ENCODE results near the gene NRAP.

NRAP gene

DNA sequence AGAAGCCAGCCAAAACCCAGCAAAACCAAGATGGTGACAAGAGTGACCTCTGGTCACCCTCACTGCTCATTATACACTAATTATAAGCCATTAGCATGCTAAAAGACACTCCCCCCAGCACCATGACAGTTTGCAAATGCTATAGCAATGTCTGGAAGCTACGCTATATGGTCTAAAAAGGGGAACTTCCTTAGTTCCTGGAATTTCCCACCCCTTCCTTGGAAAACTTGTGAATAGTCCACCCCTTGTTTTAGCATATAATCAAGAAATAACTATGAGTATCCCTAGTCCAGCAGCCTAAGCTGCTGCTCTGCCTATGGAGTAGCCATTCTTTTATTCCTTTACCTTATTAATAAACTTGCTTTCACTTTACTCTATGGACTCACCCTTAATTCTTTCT, 31.9 kb upstream of the NRAP start:
- DNase-seq (ENCODE audit: low read depth), result no peak
- TF ChIP-seq, protein P1, sequence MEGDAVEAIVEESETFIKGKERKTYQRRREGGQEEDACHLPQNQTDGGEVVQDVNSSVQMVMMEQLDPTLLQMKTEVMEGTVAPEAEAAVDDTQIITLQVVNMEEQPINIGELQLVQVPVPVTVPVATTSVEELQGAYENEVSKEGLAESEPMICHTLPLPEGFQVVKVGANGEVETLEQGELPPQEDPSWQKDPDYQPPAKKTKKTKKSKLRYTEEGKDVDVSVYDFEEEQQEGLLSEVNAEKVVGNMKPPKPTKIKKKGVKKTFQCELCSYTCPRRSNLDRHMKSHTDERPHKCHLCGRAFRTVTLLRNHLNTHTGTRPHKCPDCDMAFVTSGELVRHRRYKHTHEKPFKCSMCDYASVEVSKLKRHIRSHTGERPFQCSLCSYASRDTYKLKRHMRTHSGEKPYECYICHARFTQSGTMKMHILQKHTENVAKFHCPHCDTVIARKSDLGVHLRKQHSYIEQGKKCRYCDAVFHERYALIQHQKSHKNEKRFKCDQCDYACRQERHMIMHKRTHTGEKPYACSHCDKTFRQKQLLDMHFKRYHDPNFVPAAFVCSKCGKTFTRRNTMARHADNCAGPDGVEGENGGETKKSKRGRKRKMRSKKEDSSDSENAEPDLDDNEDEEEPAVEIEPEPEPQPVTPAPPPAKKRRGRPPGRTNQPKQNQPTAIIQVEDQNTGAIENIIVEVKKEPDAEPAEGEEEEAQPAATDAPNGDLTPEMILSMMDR (IDR thresholded peaks at IDR 0.05; ENCODE audit: low read length, missing control alignments), result no peak
- no peak overlapping the region for H3K4me3 ChIP-seq (replicated peaks; ENCODE audit: low read depth, low read length)

DNA sequence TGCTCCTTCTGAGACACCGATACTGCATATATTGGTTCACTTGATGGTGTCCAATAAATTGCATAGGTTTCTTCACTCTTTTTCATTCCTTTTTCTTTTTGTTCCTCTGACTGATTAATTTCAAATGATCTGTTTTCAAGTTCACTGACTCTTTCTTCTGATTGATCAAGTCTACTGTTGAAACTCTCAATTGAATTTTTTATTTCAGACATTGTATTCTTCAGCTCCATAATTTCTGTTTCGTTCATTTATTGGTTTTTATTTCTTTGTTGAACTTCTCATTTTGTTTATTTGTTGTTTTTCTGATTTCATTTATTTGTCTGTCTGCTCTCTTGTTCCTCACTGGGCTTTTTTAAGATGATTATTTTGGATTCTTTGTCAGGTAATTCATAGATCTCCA, 29.5 kb upstream of the NRAP start:
- no peak overlapping the region for H3K4me3 ChIP-seq (replicated peaks; ENCODE audit: low read depth, low read length)
- TF ChIP-seq, protein P1 (IDR thresholded peaks at IDR 0.05; ENCODE audit: low read length, missing control alignments), result no peak
- DNase-seq (ENCODE audit: low read depth), result no peak

DNA sequence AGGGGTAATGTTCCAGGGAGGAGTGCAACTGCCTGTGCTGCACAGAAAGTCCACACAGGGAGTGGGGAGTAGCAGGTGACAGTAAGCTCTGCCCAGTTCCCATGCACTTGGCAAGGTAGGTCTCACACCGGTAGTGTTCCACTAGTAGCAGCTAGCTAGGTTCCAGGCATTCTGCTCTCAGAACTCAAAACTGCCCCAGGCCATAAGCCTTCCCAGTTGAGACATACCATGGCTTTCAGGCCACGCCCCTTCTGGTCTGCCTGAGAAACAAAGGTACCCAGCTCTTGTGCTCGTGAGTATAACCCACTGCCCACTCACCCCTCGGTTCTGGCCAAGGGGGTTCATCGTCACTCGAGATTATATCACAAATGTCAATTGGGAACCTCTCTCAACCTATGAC, 28.4 kb upstream of the NRAP start:
- H3K4me3 ChIP-seq (replicated peaks; ENCODE audit: low read depth, low read length), result no peak overlapping the region
- DNase-seq (ENCODE audit: low read depth), result no peak
- TF ChIP-seq, protein P1 (IDR thresholded peaks at IDR 0.05; ENCODE audit: low read length, missing control alignments), result no peak

DNA sequence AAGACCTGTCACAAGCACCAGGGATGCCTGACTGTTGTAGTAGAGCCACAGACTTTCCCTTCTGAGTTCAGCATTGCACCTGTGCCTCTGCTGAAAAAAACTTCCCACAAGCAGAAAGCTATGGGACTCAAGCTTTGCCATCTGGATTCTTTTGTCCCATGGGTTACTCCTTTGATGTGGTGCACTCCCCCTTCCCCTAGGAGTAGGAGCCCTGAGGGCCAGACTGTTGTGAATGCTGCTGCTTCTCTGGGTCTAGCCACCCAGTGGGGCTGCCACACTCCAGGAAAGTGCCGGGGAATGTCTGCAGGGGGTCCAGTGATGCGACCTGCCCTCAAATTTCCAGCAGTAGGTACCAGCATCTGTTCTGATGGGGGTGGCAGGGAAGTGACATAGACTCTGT, 27.5 kb upstream of the NRAP start:
- TF ChIP-seq, protein P1 (IDR thresholded peaks at IDR 0.05; ENCODE audit: low read length, missing control alignments), result no peak
- no peak for DNase-seq (ENCODE audit: low read depth)
- no peak overlapping the region for H3K4me3 ChIP-seq (replicated peaks; ENCODE audit: low read depth, low read length)

DNA sequence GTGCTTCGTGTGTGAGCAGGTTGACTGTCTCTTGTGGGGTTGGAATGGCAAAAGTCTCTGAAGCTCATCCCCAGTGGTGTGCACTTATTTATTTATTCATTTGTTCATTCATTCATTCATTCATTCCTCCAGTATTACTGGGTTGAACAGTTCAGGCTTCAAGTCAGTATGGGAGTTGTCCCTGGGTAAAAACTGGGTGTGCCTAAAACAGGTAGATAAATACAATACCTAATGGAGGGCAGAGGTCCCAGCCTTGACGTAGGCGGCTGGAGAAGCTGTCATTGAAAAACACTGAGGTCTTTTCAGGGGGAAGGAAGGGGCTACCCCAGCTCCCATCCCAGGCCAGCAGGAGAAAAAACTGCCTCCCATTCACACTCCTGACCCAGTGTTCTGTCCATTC, 26.9 kb upstream of the NRAP start:
- TF ChIP-seq, protein P1 (IDR thresholded peaks at IDR 0.05; ENCODE audit: low read length, missing control alignments), result no peak
- H3K4me3 ChIP-seq (replicated peaks; ENCODE audit: low read depth, low read length), result no peak overlapping the region
- DNase-seq (ENCODE audit: low read depth), result no peak

DNA sequence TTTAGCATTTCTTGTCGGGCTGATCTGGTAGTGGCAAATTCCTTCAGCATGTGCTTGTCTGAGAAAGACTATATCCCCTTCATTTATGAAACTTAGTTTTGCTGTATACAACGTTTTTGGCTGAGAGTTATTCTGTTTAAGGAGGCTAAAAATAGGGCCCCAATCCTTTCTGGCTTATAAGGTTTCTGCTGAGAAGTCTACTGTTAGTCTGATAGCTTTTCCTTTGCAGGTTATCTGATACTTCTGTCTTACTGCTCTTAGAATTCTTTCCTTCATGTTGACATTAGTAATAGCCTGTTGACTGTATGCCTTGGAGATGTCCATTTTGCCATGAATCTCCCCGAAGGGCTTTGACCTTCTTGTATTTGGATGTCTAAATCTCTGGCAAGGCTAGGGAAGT, 25.7 kb upstream of the NRAP start:
- no peak for DNase-seq (ENCODE audit: low read depth)
- TF ChIP-seq, protein P1 (IDR thresholded peaks at IDR 0.05; ENCODE audit: low read length, missing control alignments), result no peak
- no peak overlapping the region for H3K4me3 ChIP-seq (replicated peaks; ENCODE audit: low read depth, low read length)

DNA sequence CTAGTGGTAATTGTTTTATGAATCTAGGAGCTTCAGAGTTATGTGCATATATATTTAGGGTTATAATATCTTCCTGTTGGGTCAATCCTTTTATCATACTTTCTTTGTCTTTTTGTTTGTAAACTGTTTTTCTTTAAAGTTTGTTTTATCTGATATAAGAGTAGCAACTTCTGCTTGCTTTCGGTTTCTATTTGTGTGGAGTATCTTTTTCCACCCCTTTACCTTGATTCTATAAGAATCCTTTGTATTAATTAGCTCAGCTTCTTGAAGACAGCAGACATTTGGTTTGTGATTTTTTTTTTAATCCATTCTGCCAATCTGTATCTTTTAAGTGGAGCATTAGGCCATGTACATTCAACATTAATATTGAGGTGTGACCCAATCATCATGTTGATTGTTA, 25.2 kb upstream of the NRAP start:
- no peak overlapping the region for H3K4me3 ChIP-seq (replicated peaks; ENCODE audit: low read depth, low read length)
- TF ChIP-seq, protein P1 (IDR thresholded peaks at IDR 0.05; ENCODE audit: low read length, missing control alignments), result no peak
- DNase-seq (ENCODE audit: low read depth), result no peak
